ENCODE results near the gene SLCO1B3.

DNA sequence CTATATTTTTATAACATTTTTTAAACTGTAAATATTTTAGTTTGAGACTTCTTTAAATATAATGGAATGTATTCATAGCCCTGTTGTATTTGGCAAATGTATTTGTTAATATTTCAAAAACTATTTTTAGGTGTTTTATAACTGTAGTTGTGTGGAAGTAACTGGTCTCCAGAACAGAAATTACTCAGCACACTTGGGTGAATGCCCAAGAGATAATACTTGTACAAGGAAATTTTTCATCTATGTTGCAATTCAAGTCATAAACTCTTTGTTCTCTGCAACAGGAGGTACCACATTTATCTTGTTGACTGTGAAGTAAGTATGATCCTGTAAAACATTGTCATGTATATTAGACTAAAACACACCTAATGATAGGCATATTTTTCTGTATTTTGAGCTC, 72.8 kb downstream of the SLCO1B3 start:
- TF ChIP-seq NR2C1 (IDR thresholded peaks at IDR 0.05) (no peak), NR2C1 (tag; IDR thresholded peaks at IDR 0.05) (no peak), ELK3 (CRISPR knock-in tag; IDR thresholded peaks at IDR 0.05) (no peak), CTCF (IDR thresholded peaks at IDR 0.05 in 2 of 3, conservative IDR thresholded peaks at IDR 0.05 in 1 of 3; ENCODE audit: insufficient read depth in 2 of 3, low read depth in 1 of 3, low read length in 3 of 3) (no peak), POLR2A (conservative IDR thresholded peaks at IDR 0.05) (no peak), NR2F6 (CRISPR knock-in tag; IDR thresholded peaks at IDR 0.05) (no peak), MED1 (CRISPR knock-in tag; IDR thresholded peaks at IDR 0.05; ENCODE audit: borderline replicate concordance) (no peak), GABPA (tag; conservative IDR thresholded peaks at IDR 0.05; ENCODE audit: low read depth) (no peak), ZNF253 (CRISPR knock-in tag; conservative IDR thresholded peaks at IDR 0.05) (no peak), ZNF766 (CRISPR knock-in tag; conservative IDR thresholded peaks at IDR 0.05) (no peak), MIER1 (IDR thresholded peaks at IDR 0.05; ENCODE audit: low read depth) (no peak), CEBPB (tag; IDR thresholded peaks at IDR 0.05) (no peak)
- TF ChIP-seq, protein P1, sequence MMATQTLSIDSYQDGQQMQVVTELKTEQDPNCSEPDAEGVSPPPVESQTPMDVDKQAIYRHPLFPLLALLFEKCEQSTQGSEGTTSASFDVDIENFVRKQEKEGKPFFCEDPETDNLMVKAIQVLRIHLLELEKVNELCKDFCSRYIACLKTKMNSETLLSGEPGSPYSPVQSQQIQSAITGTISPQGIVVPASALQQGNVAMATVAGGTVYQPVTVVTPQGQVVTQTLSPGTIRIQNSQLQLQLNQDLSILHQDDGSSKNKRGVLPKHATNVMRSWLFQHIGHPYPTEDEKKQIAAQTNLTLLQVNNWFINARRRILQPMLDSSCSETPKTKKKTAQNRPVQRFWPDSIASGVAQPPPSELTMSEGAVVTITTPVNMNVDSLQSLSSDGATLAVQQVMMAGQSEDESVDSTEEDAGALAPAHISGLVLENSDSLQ (IDR thresholded peaks at IDR 0.05): no peak
